22Rv1 (cell line): Measurements from ENCODE around the gene LITAFD.

ENCODE experiments used
- H3K27ac ChIP-seq: fragments of 450-650 bp; 2 replicates; pipeline ENCODE4 v1.5.1; 2017
- CTCF ChIP-seq: fragments of 450-650 bp; IDR thresholded peaks from 2 replicates; pipeline ENCODE4 v1.5.1; 2017; ENCODE audit warnings: mild to moderate bottlenecking
- ZFX ChIP-seq: fragments of 450-650 bp; IDR thresholded peaks from 2 replicates; pipeline ENCODE4 v1.6.1; 2017; ENCODE audit warnings: antibody characterized with exemption, borderline replicate concordance

LITAFD gene

GRCh38 chr16:8880839-8881510 lies 1.2 kb upstream of the LITAFD start:
- H3K27ac ChIP-seq, result no peak overlapping the region
- no peak for TF ChIP-seq ZFX
- TF ChIP-seq CTCF, result no peak

- H3K27ac ChIP-seq, result no peak overlapping the region
- TF ChIP-seq CTCF (no peak), ZFX (no peak)
Measured at GRCh38 chr16:8882725-8883377, 700 bp downstream of the LITAFD start.

- TF ChIP-seq CTCF (no peak), ZFX (no peak)
- no peak overlapping the region for H3K27ac ChIP-seq
Measured at GRCh38 chr16:8885674-8886592, 3.8 kb downstream of the LITAFD start.

- TF ChIP-seq ZFX (no peak), CTCF (no peak)
- no peak overlapping the region for H3K27ac ChIP-seq
Measured at GRCh38 chr16:8886593-8887430, 4.7 kb downstream of the LITAFD start.

- TF ChIP-seq ZFX, result no peak
- TF ChIP-seq CTCF, result no peak
- H3K27ac ChIP-seq, result no peak overlapping the region
Measured at GRCh38 chr16:8887431-8887765, 5.2 kb downstream of the LITAFD start.

GRCh38 chr16:8887952-8888560 lies 5.9 kb downstream of the LITAFD start:
- TF ChIP-seq ZFX, result no peak
- TF ChIP-seq CTCF, result no peak
- H3K27ac ChIP-seq, result no peak overlapping the region
